ENCODE measurements around the gene KRTAP19-7. TPM values are rescaled to one million over a fixed set of nuclear protein-coding genes. Genes with fewer than 3 reads are reported as not detected.

KRTAP19-7 gene
- total and polyA plus RNA-seq, 4 donors = not detected

DNA sequence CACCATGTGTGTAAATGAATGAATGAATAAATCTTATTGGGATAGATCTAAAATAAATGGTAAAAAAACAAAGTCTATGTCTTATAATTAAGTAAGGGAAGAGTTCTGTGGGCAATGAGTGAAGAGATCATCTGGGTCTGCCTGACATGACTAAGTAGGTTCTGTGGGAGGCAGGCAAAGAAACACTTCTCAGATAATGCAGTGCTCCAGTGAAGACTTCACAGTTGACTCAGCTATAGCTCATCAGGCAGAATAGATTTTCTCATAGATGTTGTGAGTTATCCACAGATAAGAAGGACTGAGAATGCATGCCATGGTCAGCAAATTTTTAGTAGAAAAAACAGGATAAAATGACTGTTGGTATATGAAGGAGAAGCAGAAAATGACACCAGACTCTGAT is 16.7 kb upstream of the KRTAP19-7 start:
- no peaks in the 10 kb centered on the region for H3K4me1 ChIP-seq (ENCODE audit: control insufficient read depth in 1 of 2, insufficient read depth in 2 of 2, low read length in 2 of 2)
- intact Hi-C loops (cut with DNase I) = no loop called here
- H3K36me3 ChIP-seq (ENCODE audit: control insufficient read depth in 1 of 2, insufficient read depth in 2 of 2, low read length in 1 of 2) = no peaks in the 10 kb centered on the region
- H3K4me3 ChIP-seq (ENCODE audit: low read length in 2 of 2) = no peak overlapping the region
- no peaks in the 10 kb centered on the region for H3K27me3 ChIP-seq (ENCODE audit: control insufficient read depth in 1 of 2, insufficient read depth in 2 of 2, low read length in 1 of 2)
- no peak overlapping the region for H3K27ac ChIP-seq (ENCODE audit: low read depth in 1 of 2, low read length in 2 of 2)
- no peak for ATAC-seq (ENCODE audit: low FRiP score)
- no peak for DNase-seq
- H3K9me3 ChIP-seq (ENCODE audit: control insufficient read depth, low read length) = peaks cover 1% of the 10 kb centered on the region

DNA sequence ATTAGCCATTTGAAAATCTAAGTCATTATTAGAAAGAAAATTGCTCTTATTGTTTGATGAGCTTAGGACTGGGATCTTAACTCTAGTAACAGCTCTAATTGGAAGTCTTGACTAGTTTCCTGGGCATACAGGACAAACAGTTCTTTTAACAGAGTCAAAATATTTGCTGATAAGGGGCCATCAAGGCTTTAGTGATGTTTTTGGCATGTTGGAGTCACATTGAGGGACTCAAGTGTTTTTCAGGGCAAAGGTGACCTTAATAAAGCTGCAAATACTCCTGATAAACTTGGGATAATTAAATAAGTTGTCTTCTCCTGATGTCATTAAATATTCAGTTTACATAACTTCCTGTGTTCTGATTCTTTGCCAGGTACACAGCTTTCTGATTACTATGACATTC is 6.5 kb upstream of the KRTAP19-7 start:
- Histone ChIP-seq H3K4me1 (ENCODE audit: control insufficient read depth in 1 of 2, insufficient read depth in 2 of 2, low read length in 2 of 2) (no peaks in the 10 kb centered on the region), H3K27ac (ENCODE audit: low read depth in 1 of 2, low read length in 2 of 2) (no peak overlapping the region), H3K4me3 (ENCODE audit: low read length in 2 of 2) (no peak overlapping the region), H3K36me3 (ENCODE audit: control insufficient read depth in 1 of 2, insufficient read depth in 2 of 2, low read length in 1 of 2) (no peaks in the 10 kb centered on the region), H3K9me3 (ENCODE audit: control insufficient read depth, low read length) (no peaks in the 10 kb centered on the region), H3K27me3 (ENCODE audit: control insufficient read depth in 1 of 2, insufficient read depth in 2 of 2, low read length in 1 of 2) (no peaks in the 10 kb centered on the region)
- DNase-seq = no peak
- ATAC-seq (ENCODE audit: low FRiP score) = no peak
- intact Hi-C loops (cut with DNase I) = no loop called here

DNA sequence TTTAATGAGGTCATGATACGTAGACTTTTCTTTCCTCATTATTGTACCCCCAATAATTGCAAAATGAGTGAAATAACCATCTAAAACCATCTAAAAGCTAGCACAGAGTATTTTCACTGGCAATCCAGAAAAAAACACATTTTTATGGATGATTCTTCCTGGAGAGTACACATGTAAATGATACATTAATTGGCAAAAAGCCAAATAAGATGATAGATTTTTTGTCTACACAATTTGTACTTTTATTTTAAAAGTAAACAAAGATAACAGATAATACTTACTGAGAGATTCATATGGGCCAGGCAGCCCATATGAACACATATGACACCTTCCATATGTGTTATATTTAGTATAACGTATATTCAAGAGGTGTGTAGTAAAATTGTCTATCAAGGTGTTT is 2.5 kb upstream of the KRTAP19-7 start:
- no peak overlapping the region for H3K4me3 ChIP-seq (ENCODE audit: low read length in 2 of 2)
- H3K36me3 ChIP-seq (ENCODE audit: control insufficient read depth in 1 of 2, insufficient read depth in 2 of 2, low read length in 1 of 2) = no peaks in the 10 kb centered on the region
- DNase-seq = no peak
- no peaks in the 10 kb centered on the region for H3K4me1 ChIP-seq (ENCODE audit: control insufficient read depth in 1 of 2, insufficient read depth in 2 of 2, low read length in 2 of 2)
- H3K9me3 ChIP-seq (ENCODE audit: control insufficient read depth, low read length) = no peaks in the 10 kb centered on the region
- intact Hi-C loops (cut with DNase I) = no loop called here
- WGBS, 2 donors = 91 to 92% methylated on average over 2 of the region's 2 CpGs
- ATAC-seq (ENCODE audit: low FRiP score) = no peak
- no peak overlapping the region for H3K27ac ChIP-seq (ENCODE audit: low read depth in 1 of 2, low read length in 2 of 2)
- no peaks in the 10 kb centered on the region for H3K27me3 ChIP-seq (ENCODE audit: control insufficient read depth in 1 of 2, insufficient read depth in 2 of 2, low read length in 1 of 2)

DNA sequence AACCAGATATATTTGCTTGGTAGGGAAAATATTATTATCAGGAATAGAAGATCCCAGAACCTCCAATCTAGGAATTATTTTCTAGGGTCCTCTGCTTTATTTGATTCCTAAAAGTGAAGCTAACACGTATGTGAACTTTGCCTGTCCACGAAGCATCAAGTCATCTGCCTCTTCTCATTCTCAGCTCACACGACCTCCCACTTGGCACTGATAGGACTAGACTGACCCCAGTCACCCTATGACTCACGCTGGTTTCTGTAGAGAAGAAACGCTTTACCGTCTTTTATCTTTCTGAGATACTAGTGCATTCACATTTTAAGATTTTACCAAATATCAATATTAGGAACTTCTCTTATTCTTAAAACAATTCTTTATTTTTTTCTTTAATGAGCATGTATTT is 2.0 kb upstream of the KRTAP19-7 start:
- ATAC-seq (ENCODE audit: low FRiP score) (no peak), DNase-seq (no peak)
- WGBS, 2 donors = 68 to 75% methylated on average over 6 of the region's 6 CpGs
- no peak overlapping the region for H3K4me3 ChIP-seq (ENCODE audit: low read length in 2 of 2)
- H3K27ac ChIP-seq (ENCODE audit: low read depth in 1 of 2, low read length in 2 of 2) = no peak overlapping the region
- no peaks in the 10 kb centered on the region for H3K36me3 ChIP-seq (ENCODE audit: control insufficient read depth in 1 of 2, insufficient read depth in 2 of 2, low read length in 1 of 2)
- no peaks in the 10 kb centered on the region for H3K4me1 ChIP-seq (ENCODE audit: control insufficient read depth in 1 of 2, insufficient read depth in 2 of 2, low read length in 2 of 2)
- no peaks in the 10 kb centered on the region for H3K9me3 ChIP-seq (ENCODE audit: control insufficient read depth, low read length)
- H3K27me3 ChIP-seq (ENCODE audit: control insufficient read depth in 1 of 2, insufficient read depth in 2 of 2, low read length in 1 of 2) = no peaks in the 10 kb centered on the region
- intact Hi-C loops (cut with DNase I) = no loop called here

DNA sequence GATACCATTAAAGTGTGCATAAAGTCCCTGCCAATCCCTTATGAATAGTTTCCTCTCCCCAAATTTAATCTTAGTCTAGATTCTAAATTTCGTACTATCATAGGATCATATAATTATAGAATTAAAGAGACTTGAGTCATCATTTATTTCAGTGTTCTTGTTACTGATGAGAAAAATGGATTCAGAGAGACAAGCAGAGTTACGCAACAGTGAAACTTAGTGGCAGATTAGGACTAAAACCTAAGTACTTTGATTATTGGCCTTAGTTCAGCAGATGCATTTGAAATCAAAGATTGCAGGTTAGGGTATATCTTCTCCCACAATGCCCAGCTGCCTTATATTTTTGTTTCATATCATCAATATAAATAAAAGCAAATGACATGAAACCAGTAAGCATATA is 843 bp upstream of the KRTAP19-7 start:
- ATAC-seq (ENCODE audit: low FRiP score) (no peak), DNase-seq (no peak)
- Histone ChIP-seq H3K27me3 (ENCODE audit: control insufficient read depth in 1 of 2, insufficient read depth in 2 of 2, low read length in 1 of 2) (no peaks in the 10 kb centered on the region), H3K9me3 (ENCODE audit: control insufficient read depth, low read length) (no peaks in the 10 kb centered on the region), H3K27ac (ENCODE audit: low read depth in 1 of 2, low read length in 2 of 2) (no peak overlapping the region), H3K4me3 (ENCODE audit: low read length in 2 of 2) (no peak overlapping the region), H3K36me3 (ENCODE audit: control insufficient read depth in 1 of 2, insufficient read depth in 2 of 2, low read length in 1 of 2) (no peaks in the 10 kb centered on the region), H3K4me1 (ENCODE audit: control insufficient read depth in 1 of 2, insufficient read depth in 2 of 2, low read length in 2 of 2) (no peaks in the 10 kb centered on the region)
- WGBS, 2 donors = 69 to 76% methylated on average over 2 of the region's 2 CpGs
- intact Hi-C loops (cut with DNase I) = no loop called here

DNA sequence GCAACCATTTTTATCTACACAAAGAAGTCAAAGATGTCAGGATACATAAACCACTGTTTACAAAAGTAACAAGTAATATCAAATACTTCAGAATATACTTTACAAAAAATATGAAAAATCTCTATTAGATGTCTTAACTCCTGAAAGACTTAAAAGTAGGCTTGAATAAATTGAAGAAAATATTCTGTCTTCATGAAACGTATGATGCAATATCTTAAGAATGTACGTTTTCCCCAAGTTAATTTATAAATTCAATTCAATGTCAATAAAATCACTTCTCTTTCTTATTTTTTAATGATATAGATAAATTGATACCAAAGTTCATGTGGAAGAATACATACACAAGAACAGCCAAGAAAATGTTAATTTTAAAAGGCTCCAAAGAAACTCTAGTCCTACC is 6.0 kb downstream of the KRTAP19-7 start:
- 89 to 92% methylated on average over 2 of the region's 2 CpGs for WGBS, 2 donors
- Histone ChIP-seq H3K9me3 (ENCODE audit: control insufficient read depth, low read length) (peaks cover 1% of the 10 kb centered on the region), H3K36me3 (ENCODE audit: control insufficient read depth in 1 of 2, insufficient read depth in 2 of 2, low read length in 1 of 2) (no peaks in the 10 kb centered on the region), H3K4me1 (ENCODE audit: control insufficient read depth in 1 of 2, insufficient read depth in 2 of 2, low read length in 2 of 2) (no peaks in the 10 kb centered on the region), H3K27ac (ENCODE audit: low read depth in 1 of 2, low read length in 2 of 2) (no peak overlapping the region), H3K27me3 (ENCODE audit: control insufficient read depth in 1 of 2, insufficient read depth in 2 of 2, low read length in 1 of 2) (no peaks in the 10 kb centered on the region), H3K4me3 (ENCODE audit: low read length in 2 of 2) (no peak overlapping the region)
- no peak for DNase-seq
- ATAC-seq (ENCODE audit: low FRiP score) = no peak
- intact Hi-C loops (cut with DNase I) = no loop called here

DNA sequence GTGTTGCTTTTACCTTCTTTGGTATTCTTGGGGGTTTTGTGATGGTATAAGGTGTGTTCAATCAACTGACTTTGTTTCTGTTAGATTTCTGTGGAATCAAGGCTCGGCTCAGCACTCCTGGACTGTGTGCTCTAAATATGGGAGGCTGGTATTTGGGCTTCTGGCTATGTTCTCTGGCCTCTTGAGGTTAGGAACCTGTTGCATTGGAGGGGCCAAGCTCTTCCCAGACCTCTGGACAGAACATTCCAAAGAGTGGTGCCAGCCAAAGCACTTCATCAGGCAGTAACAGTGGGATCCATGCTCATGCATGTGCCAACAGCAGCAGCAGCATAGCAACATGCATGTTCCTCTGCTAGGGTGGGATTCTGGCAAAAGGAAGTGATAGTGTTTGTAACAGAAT is 8.3 kb downstream of the KRTAP19-7 start:
- Histone ChIP-seq H3K4me3 (ENCODE audit: low read length in 2 of 2) (no peak overlapping the region), H3K27ac (ENCODE audit: low read depth in 1 of 2, low read length in 2 of 2) (no peak overlapping the region), H3K27me3 (ENCODE audit: control insufficient read depth in 1 of 2, insufficient read depth in 2 of 2, low read length in 1 of 2) (no peaks in the 10 kb centered on the region), H3K9me3 (ENCODE audit: control insufficient read depth, low read length) (peaks cover 1% of the 10 kb centered on the region), H3K4me1 (ENCODE audit: control insufficient read depth in 1 of 2, insufficient read depth in 2 of 2, low read length in 2 of 2) (no peaks in the 10 kb centered on the region), H3K36me3 (ENCODE audit: control insufficient read depth in 1 of 2, insufficient read depth in 2 of 2, low read length in 1 of 2) (no peaks in the 10 kb centered on the region)
- intact Hi-C loops (cut with DNase I) = no loop called here
- WGBS, 2 donors = 54 to 63% methylated on average over 1 of the region's 1 CpG
- no peak for ATAC-seq (ENCODE audit: low FRiP score)
- DNase-seq = no peak

DNA sequence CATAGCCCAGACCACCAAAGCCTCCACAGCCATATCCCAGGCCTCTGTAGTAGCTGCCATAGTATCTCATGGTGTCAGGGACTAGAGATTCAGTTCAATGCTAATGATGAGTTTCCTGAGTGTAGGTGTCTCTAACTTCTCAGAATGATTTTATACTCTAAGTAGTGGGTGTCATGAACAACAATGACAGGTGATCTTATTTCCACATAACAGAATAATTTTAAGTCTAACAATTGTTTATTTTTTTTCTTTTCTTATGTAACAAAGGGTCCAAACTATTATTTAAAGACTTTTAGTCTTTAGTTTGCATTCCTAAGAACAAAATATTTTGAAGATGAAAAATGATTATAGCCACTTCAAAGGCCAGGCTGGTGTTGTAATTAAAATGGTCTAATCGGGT is 19.4 kb downstream of the KRTAP19-7 start, which contains the start of gene KRTAP19-6:
Gene KRTAP19-6 (minus strand): TSS at position 101 of the 400 bp plus-strand sequence. CDS start 31 bp downstream, at position 70.
- Histone ChIP-seq H3K4me1 (ENCODE audit: control insufficient read depth in 1 of 2, insufficient read depth in 2 of 2, low read length in 2 of 2) (no peaks in the 10 kb centered on the region), H3K36me3 (ENCODE audit: control insufficient read depth in 1 of 2, insufficient read depth in 2 of 2, low read length in 1 of 2) (no peaks in the 10 kb centered on the region)
- 88 to 94% methylated on average over 1 of the region's 1 CpG for WGBS, 2 donors

DNA sequence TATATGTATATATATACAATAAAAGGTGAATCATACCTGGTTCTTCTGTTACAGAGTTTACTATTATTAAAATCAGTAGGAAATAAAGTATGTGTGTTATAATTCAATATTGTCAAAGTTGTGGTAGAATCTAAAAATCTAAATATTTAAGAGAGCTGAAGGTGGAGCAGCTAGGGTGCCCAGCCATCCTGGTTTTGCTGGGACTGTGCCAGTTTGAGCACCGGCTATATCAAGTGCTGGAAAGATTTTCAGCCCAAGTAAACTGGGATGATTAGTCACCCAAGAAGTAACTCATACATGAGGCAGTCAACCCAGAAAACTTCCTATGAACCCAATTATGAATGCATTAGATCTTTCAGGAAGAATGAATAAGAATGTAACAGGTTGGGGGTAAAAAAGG is 42.2 kb downstream of the KRTAP19-7 start:
- ATAC-seq (ENCODE audit: low FRiP score) = no peak
- no peaks in the 10 kb centered on the region for H3K27me3 ChIP-seq (ENCODE audit: control insufficient read depth in 1 of 2, insufficient read depth in 2 of 2, low read length in 1 of 2)
- 33 to 49% methylated on average over 1 of the region's 1 CpG for WGBS, 2 donors
- no peaks in the 10 kb centered on the region for H3K4me1 ChIP-seq (ENCODE audit: control insufficient read depth in 1 of 2, insufficient read depth in 2 of 2, low read length in 2 of 2)
- no peak for DNase-seq
- H3K9me3 ChIP-seq (ENCODE audit: control insufficient read depth, low read length) = no peaks in the 10 kb centered on the region
- intact Hi-C loops (cut with DNase I) = no loop called here
- no peak overlapping the region for H3K4me3 ChIP-seq (ENCODE audit: low read length in 2 of 2)
- H3K36me3 ChIP-seq (ENCODE audit: control insufficient read depth in 1 of 2, insufficient read depth in 2 of 2, low read length in 1 of 2) = no peaks in the 10 kb centered on the region
- no peak overlapping the region for H3K27ac ChIP-seq (ENCODE audit: low read depth in 1 of 2, low read length in 2 of 2)

More for the DNA sequence above, 19.4 kb downstream of the KRTAP19-7 start, which contains the start of gene KRTAP19-6:
- no peaks in the 10 kb centered on the region for H3K9me3 ChIP-seq (ENCODE audit: control insufficient read depth, low read length)
- ATAC-seq (ENCODE audit: low FRiP score) (no peak), DNase-seq (no peak)
- H3K27ac ChIP-seq (ENCODE audit: low read depth in 1 of 2, low read length in 2 of 2) = no peak within 1 kb of the TSS
- H3K4me3 ChIP-seq (ENCODE audit: low read length in 2 of 2) = no peak within 1 kb of the TSS
- intact Hi-C loops (cut with DNase I) = no loop called here
- H3K27me3 ChIP-seq (ENCODE audit: control insufficient read depth in 1 of 2, insufficient read depth in 2 of 2, low read length in 1 of 2) = no peaks in the 10 kb centered on the region

Data from aorta (tissue), 5 donors.